Suprapubic skin (tissue), 4 donors: ENCODE measurements around the gene PRSS22. TPM values are rescaled to one million over a fixed set of nuclear protein-coding genes. Genes with fewer than 3 reads are reported as not detected.

Experiments used
- DNase-seq, 2 donors: peaks; one replicate each; pipeline ENCODE4 v3.0.0-alpha.2; 2019; ENCODE audit warnings: low spot score in 2 of 2
- H3K27ac ChIP-seq: fragments of 200-600 bp; sonication (generic); one replicate; pipeline ENCODE4 v1.5.1; 2019
- H3K27me3 ChIP-seq: fragments of 200-600 bp; sonication (generic); one replicate; pipeline ENCODE4 v1.5.1; 2019
- H3K36me3 ChIP-seq: fragments of 200-600 bp; sonication (generic); one replicate; pipeline ENCODE4 v1.5.1; 2019
- H3K4me1 ChIP-seq: fragments of 200-600 bp; sonication (generic); one replicate; pipeline ENCODE4 v1.5.1; 2019
- H3K4me3 ChIP-seq: fragments of 200-600 bp; sonication (generic); one replicate; pipeline ENCODE4 v1.5.1; 2019; ENCODE audit warnings: mild to moderate bottlenecking
- H3K9me3 ChIP-seq: fragments of 200-600 bp; sonication (generic); one replicate; pipeline ENCODE4 v1.5.1; 2019
- EP300 ChIP-seq: sonication (generic); formaldehyde crosslinking; IDR thresholded peaks from one replicate; pipeline ENCODE4 v1.6.1; 2017; ENCODE audit warnings: antibody characterized with exemption
- POLR2A ChIP-seq, 2 donors: fragments of 450-650 bp; IDR thresholded peaks; one replicate each; pipeline ENCODE4 v1.6.1; 2017; ENCODE audit warnings: antibody characterized with exemption in 2 of 2, mild to moderate bottlenecking in 2 of 2, moderate library complexity in 2 of 2
- POLR2AphosphoS5 ChIP-seq, 3 donors: sonication (generic); formaldehyde crosslinking; IDR thresholded peaks; one replicate each; pipeline ENCODE4 v1.6.1; 2017; ENCODE audit warnings: antibody characterized with exemption in 3 of 3
- WGBS: methylation state at CpG from one replicate; pipeline ENCODE4 v1.1.5; 2018; 5-methylcytosine and 5-hydroxymethylcytosine counted together
- total RNA-seq, 4 donors: library from RNA; depleted of rRNA; stranded (reverse); fragments of >200 nt; gene quantifications; one replicate each; pipeline ENCODE4 v1.1.0, GENCODE V29; 2016
- TF ChIP-seq, protein P1 (sequence below), 2 donors: fragments of 200-600 bp in 1 of 2; fragments of 450-650 bp in 1 of 2; sonication (generic) in 1 of 2; IDR thresholded peaks; one replicate each; pipeline ENCODE4 v1.5.1; 2016 to 2019; ENCODE audit warnings: antibody characterized with exemption in 2 of 2, mild to moderate bottlenecking in 1 of 2, moderate library complexity in 1 of 2

PRSS22 gene
- total RNA-seq, 4 donors from 2014 or later: 1.7 to 8.7 (median 6.7) TPM

DNA sequence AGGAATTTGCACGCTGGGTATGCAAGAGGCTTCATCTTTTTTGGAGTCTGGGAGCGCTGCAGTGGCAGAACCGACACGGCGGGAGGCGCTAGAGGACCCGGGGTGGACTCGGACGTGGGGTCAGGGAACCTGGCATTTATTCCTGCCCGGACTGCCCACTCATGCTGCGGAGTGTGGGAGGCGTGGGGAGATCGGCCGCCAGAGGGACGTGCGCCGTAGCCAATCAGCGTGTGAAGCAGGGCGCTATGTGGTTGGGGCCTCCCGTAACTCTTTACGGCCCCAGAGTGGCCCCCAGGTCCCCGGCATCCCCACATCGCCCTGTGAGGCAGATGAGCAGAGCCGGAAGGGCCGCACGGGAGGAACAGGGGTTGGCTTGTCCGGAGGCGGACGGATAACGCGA lies 36.3 kb upstream of the PRSS22 start:
- Histone ChIP-seq H3K36me3 (peaks cover 30% of the 10 kb centered on the region), H3K27ac (no peak overlapping the region), H3K4me1 (no peaks in the 10 kb centered on the region), H3K9me3 (no peaks in the 10 kb centered on the region), H3K4me3 (no peak overlapping the region), H3K27me3 (no peaks in the 10 kb centered on the region)
- DNase-seq: no peak
- 93% methylated on average over 30 of the region's 31 CpGs for WGBS
- TF ChIP-seq EP300 (no peak), POLR2A (IDR thresholded peaks at IDR 0.05) (no peak), POLR2AphosphoS5 (IDR thresholded peaks at IDR 0.05) (no peak)
- TF ChIP-seq, protein P1, sequence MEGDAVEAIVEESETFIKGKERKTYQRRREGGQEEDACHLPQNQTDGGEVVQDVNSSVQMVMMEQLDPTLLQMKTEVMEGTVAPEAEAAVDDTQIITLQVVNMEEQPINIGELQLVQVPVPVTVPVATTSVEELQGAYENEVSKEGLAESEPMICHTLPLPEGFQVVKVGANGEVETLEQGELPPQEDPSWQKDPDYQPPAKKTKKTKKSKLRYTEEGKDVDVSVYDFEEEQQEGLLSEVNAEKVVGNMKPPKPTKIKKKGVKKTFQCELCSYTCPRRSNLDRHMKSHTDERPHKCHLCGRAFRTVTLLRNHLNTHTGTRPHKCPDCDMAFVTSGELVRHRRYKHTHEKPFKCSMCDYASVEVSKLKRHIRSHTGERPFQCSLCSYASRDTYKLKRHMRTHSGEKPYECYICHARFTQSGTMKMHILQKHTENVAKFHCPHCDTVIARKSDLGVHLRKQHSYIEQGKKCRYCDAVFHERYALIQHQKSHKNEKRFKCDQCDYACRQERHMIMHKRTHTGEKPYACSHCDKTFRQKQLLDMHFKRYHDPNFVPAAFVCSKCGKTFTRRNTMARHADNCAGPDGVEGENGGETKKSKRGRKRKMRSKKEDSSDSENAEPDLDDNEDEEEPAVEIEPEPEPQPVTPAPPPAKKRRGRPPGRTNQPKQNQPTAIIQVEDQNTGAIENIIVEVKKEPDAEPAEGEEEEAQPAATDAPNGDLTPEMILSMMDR (IDR thresholded peaks at IDR 0.05): no peak

DNA sequence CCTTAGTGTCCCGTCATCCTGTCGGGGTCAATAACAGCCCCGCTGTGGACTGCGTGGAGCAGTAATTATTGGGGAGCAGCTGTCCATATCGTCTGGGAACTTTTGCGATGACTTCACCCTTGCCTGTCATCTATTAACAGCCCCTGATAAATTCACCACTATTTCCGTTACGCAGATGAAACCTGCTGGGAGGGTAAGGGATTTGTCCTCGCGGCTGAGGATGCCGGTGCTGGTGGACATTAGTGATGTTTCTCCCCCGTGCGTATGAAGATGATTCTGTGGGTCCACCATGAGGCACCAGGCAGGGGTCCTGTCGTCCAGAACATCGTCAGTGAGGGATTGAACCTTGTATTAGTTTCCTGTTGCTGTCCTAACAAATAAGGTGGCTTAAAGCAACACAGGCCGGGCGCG lies 26.1 kb upstream of the PRSS22 start:
- no peaks in the 10 kb centered on the region for H3K27me3 ChIP-seq
- peak overlapping the region; percentile 86 for H3K4me3 ChIP-seq
- peaks cover 16% of the 10 kb centered on the region for H3K4me1 ChIP-seq
- no peak for DNase-seq
- H3K9me3 ChIP-seq: no peaks in the 10 kb centered on the region
- 66% methylated on average over 18 of the region's 18 CpGs for WGBS
- no peaks in the 10 kb centered on the region for H3K36me3 ChIP-seq
- H3K27ac ChIP-seq: no peak overlapping the region
- TF ChIP-seq EP300 (no peak), POLR2AphosphoS5 (IDR thresholded peaks at IDR 0.05) (no peak), POLR2A (IDR thresholded peaks at IDR 0.05) (no peak)
- TF ChIP-seq, protein P1 (IDR thresholded peaks at IDR 0.05): no peak

DNA sequence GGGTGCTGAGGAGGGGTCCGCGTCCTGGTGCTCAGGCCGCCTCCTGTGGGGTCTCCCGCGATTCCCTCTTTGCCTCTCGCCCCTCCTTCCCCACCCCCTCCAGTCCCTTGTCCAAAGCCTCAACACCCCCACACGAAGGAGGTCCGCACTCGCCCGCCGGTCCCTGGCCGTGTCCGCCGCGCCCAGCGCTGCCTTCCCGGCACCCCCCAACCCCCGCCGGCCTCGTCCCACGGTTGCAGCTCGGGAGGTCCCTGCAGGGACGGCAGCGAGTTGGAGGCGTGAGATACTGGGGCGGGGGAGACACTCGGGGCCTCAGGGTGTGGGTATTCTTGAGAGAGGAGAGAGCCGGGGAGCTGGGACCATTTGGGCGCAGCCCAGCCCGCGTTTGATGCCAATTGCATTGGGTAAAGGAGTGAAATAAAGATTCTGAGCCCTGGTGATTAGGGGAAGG lies 25.5 kb upstream of the PRSS22 start:
- WGBS: 0% methylated on average over 4 of the region's 31 CpGs
- peaks cover 16% of the 10 kb centered on the region for H3K4me1 ChIP-seq
- no peak for DNase-seq
- peak overlapping the region; percentile 86 for H3K4me3 ChIP-seq
- TF ChIP-seq POLR2A (IDR thresholded peaks at IDR 0.05): no peak
- TF ChIP-seq EP300: no peak
- TF ChIP-seq, protein P1 (IDR thresholded peaks at IDR 0.05): no peak
- no peak for TF ChIP-seq POLR2AphosphoS5 (IDR thresholded peaks at IDR 0.05)
- H3K36me3 ChIP-seq: no peaks in the 10 kb centered on the region
- H3K9me3 ChIP-seq: no peaks in the 10 kb centered on the region
- H3K27me3 ChIP-seq: no peaks in the 10 kb centered on the region
- H3K27ac ChIP-seq: peak overlapping the region; percentile 95

DNA sequence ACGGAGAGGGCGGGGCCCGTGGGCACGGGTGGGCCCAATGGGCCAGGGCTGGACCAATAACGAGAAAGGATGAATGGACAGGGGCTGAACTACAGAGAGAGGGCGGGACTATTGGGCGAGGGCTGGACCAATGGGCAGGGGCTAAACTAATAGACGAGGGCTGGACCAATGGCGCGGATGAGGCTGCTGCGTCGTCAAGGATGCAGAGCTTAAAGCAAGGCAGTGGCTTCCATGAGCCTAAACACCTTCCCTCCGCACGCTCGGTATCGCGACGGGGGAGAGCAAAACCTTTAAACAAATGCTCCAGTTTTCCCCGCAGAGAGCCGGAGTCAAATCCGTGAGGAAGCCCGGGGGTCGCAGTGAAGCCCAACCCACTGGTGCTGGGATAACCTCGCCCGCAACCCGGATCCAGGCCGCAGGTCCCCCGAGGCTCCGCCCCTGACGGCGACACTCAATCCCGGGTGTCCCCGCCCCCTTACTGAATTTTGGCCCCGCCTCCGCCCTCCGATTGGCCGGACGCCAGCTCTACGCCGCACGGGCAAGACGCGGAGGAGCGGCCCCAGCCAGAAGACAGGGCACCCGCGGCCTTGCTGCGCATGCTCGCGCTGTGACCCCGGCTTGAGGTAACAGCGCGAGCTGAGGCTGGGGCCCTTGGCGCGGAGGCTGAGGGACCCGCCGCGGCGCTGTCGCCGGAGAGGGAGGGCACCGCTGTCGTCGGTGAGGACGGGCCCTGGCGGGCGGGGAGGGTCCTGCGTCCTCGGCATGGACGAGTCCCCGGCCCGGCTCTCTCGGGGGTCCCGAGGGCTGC lies 24.9 kb upstream of the PRSS22 start, which contains the start of gene FLYWCH2:
Gene FLYWCH2, plus strand, starts transcription at position 566 of the 808 bp plus-strand sequence. CDS start 13,235 bp downstream, outside the sequence.
- Histone ChIP-seq H3K27ac (peak within 1 kb of the TSS; percentile 95), H3K4me1 (peaks cover 16% of the 10 kb centered on the region), H3K4me3 (peak within 1 kb of the TSS; percentile 86), H3K36me3 (no peaks in the 10 kb centered on the region), H3K9me3 (no peaks in the 10 kb centered on the region), H3K27me3 (no peaks in the 10 kb centered on the region)
- 0% methylated on average over 17 of the region's 73 CpGs for WGBS
- TF ChIP-seq, protein P1 (IDR thresholded peaks at IDR 0.05): peak in 1 of 2 donors; percentile 6
- TF ChIP-seq POLR2A (IDR thresholded peaks at IDR 0.05) (peak in 1 of 2 donors; percentile 11), EP300 (no peak), POLR2AphosphoS5 (IDR thresholded peaks at IDR 0.05) (peak in 2 of 3 donors; percentile 6 to 75)
- peak; percentile 99 to 100 for DNase-seq
